Hematopoietic multipotent progenitor cell treated with erythropoietin and hydrocortisone succinate and interleukin-3 and kit ligand, for 4 days (in vitro differentiated cells): Measurements from ENCODE around the gene TLE5.
"Not testable (repeated sequence)": the region's sequence is repeated elsewhere in the genome, so short reads cannot be mapped to it uniquely, and the experiment has no call there.

Source experiments
- DNase-seq: peaks from one replicate; pipeline ENCODE4 v3.0.0-alpha.2; 2015

The TLE5 gene

DNA sequence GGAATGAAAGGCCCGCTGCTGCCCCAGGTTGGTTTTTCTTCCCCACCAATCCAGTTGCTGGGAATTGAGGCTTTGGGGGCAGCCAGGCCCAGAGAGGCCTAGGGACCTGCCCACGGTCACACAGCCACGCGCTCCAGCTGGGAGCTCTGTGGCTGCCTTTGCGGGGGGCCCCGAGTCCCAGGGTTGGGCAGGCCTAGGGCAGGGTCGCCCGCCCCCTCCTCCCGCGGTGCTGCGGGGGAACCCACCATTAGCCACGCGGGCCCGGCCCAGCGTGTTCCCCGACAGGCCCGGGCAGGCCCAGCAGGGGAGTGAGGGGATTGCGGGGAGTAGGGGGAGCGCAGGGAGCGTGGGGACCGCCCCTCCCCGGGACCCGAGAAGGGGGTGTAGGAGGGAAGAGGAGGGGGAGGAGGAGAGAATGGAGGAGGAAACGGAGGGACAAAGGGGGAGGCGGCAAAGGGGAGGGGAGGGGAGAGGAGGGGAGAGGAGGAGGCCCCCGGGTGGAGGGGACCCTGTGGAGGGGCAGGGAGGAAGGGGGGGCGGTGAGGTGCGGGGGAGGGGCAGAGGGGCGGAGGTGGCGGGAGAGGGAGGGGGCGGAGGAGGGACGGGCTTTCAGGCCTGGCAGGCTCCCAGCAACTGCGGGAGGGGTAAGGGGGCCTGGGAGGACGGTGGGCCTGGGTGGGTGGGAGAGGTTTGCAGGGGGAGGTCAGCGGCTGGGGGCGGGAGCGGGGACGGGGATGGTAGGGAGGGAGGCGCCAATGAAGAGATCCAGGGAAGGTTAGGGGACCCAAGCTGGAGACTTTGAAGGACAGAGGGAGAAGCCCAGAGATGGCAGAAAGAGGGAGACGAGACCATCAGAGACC lies 20.3 kb downstream of the TLE5 start:
- DNase-seq: no peak

DNA sequence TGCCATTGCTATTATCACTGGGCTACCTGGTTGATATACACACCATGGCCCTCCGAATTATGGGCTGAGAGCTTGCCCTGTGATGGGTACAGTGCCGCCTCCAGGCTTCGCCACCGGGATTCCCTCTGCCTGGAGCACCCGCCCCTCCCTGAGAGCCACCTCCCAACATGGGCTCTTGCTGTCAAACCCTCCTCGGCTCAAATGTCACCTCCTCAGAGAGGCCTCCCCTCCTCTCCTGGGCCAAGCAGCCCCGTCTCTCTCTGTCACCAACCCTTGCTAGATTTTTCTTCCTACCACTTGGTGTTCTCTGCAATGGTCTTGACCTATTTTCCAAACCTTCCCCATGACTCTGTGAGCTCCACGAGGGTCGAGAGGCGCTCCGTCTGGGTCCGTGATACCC lies 21.0 kb downstream of the TLE5 start:
- no peak for DNase-seq

DNA sequence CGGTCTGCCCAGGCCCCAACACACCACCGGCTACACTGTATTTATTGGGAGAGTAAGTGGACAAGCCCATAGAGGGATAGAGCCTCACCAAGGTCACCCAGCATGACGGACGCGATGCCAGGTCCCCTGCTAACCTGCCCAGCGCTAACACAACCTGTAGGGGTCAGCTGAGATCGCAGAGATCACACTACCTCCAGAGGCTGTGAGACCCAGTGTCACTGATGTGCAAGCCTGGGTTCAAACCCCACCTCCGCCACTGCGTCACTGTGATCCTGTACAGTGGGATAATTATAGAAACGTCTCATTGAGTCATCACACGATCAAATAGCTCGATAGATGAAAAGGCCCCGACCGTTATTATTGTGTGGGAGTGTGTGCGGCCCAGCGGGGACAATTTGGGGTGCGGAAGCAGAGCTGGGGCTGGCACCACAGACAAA lies 22.6 kb downstream of the TLE5 start:
- DNase-seq: no peak

DNA sequence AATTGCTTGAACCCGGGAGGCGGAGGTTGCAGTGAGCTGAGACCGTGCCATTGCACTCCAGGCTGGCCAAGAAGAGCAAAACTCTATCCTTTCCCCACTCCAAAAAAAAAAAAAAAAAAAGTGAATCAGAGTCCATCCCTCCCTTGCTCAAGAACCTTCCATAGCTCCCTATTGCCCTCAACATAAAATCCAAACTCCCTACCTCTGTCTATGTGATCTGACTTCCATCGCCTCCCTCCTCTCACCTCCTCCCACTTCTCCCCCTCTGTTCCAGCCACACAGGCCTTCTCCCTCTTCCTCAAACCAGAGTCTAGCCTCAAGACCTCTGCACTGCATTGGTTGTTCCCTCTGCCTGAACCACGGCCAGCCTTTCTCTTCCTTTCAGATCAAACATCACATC lies 23.2 kb downstream of the TLE5 start:
- no peak for DNase-seq

DNA sequence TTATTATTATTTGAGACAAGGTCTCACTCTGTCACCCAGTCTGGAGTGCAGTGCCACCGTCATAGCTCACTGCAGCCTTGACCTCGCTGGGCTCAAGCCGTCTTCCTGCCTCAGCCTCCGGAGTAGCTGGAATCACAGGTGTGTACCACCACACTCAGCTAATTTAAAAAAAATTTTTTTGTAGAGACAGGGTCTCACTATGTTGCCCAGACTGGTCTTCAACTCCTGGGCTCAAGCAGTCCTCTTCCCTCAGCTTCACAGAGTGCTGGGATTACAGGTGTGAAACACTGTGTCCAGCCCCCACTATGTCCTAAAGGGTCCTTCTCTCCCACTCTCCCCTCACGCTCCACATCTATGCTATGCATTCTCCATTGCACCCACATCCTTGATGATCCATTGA lies 24.1 kb downstream of the TLE5 start:
- no peak for DNase-seq

DNA sequence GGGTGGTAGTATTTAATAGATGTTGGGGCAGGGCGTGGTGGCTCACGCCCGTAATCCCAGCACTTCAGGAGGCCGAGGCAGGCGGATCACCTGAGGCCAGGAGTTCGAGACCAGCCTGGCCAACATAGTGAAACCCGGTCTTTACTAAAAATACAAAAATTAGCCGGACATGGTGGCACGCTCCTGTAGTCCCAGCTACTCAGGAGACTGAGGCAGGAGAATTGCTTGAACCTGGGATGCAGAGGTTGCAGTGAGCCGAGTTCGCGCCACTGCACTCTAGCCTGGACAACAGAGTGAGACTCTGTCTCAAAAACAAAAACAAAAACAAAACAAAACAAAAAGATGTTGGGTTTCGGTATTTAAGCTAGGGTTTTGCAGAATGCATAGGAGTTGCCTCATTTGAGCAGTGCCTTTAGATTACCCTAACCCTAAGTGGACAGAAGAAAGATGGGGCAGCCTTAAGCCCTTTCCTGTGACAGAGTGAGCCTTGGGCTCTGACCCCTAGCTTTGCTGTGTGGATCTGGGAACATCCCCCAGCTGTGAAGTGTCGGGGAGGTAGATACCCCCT lies 25.2 kb downstream of the TLE5 start:
- not testable (repeated sequence) for DNase-seq

DNA sequence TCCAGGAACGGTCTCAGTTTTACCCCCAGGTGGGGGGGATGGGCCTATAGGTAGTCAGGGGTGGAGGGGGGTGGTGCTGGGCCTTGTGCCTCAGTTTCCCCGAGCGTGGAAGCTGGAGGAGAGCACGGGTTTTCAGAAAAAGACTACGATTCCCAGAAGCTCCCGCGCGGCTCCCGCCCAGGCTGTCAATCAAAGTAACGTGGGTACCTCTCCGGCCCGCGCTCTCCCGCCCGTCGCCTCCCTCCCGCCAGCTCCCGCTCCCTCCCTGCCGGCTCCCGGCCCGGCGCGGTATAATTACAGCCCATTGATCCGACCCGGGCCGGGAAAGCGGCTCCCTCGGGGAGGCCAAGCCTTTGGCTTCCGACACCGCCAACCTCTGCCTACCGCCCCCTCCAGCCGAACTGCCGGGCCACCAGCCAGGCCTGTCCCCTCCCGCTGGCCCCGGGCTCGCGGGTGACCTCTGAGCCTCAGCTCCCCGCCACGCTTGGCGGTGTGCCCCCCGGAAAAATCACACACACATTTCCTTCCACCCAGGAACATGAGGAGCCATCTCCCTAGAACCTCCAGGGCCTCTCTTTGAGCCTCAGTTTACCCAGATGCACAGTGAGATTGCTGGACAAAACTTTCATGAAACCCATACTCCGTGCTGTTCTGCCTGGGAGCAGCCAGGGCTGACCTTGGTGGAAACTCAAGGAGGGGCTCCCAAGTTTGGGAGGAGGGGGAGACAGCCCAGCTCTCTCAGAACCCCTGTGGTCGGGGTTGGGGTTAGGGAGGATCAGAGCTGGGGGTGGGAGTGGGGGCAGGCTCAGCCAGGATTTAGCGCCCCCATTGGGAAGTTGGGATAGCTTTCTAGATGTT lies 25.9 kb downstream of the TLE5 start:
- DNase-seq: peak; percentile 95

DNA sequence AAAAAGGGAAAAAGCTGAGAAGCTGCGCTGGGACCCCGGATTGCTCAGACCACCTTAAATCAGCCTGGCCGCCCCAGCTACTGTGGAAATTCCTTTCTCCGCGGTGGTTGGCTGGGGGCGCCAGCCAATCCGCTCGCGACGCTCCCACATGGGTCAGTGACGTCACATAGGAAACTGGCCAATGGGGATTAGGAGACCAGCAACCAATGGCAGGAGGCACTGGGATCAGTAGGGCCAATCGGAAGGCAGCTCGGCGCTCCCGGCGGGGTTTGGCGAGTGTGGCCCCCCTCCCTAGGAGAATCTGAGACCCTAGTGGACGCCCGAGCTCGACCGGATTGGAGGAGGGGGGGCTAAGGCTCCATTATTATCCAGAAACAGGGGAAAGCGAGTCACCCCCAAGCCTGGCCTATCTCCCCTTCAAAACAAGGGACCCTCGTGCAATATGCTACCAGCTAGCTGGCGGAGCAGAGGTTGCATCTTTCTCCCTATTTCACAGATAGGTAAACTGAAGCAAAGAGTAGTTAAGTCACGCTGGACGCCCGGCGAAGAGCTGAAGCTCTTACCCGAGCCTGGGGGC lies 26.7 kb downstream of the TLE5 start:
- peak; percentile 99 for DNase-seq

DNA sequence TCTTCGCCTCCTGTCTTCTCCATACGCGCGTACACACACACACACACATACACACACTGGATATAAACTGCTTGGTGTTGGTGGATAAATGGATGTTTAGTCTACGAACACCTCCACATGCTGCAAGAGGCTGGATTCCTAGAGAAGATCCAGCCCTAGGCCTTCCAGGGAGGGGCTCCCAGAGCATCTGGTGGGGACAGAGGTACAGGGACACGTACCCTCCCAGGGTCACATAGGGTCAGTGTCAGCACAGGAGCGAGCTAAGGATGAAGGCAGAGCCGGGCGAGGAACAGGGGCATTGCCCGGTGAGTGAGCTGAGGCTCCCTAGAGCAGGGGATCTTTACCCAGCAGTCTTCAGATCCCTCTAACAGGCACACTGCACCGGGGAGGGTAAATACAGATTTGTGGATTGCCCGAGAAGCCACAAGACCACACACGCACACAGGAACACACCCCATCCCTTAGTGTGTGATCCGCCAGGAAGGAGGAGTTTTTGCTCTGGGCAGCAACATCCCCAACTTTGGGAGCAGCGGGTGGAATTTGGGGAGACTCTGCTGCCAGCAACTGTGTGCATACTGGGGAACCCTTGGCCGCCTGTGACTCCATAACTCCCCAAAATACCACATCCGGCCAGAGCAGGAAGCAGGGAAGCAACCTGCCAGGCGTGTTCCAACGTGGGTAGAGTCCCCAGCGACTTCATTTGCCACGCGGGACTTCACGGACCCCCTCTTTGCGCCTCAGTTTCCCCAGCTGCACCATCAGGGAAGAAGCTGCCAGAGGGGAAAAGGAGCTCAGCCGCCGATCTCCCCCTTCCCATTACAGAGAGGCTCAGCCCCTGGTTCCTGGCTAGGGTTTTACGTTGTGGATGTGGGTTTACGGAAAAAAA lies 27.4 kb downstream of the TLE5 start:
- DNase-seq: peak; percentile 66

DNA sequence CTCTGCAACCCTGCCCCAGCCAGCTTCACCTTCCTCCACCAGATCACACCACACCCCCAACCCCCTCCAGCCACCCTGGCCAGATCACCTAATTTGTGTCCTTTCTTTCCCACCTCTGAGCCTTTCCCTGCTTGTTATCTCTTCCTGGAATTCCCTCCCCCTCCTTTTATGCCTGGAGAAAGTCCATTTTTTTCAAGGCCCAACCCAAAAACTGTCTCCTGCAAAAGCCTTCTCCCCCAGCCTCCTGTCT lies 28.0 kb downstream of the TLE5 start:
- DNase-seq: no peak

DNA sequence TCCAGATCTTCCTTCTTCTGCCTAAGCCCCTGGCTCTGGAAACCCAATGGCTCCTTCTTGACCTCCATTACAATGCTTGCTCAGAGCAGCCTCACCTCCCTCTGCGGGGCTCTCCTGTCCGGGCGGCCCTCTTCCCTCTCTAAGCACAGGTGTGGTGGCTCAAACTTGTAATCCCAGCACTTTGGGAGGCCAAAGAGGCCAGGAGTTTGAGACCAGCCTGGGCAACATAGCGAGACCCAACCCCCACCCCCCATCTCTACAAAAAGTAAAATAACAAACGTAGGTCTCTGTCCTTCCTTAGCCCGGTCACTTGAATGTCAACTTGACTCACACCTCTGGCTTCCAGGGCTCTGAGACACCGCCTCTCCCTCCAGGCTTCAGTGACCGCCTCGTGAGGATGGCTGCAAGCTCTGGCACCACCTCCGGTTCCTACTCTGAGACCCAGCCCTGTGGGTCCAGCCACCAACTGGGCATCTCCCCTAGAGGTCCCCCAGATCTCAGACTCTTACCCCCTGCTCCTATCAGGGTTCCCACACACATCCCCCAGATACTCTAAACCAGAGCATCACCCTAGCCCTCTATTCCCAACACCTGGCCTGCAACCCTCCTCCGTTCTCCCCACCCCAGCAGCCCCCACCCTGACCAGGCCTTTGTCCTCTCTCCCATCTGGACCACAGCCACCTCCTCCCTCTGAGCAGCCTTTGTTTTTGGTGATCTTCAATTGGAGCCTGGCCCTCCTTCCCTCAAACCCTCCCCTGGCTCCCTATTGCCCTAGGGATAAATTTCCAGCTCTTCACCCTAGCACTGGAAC lies 28.5 kb downstream of the TLE5 start:
- DNase-seq: no peak

DNA sequence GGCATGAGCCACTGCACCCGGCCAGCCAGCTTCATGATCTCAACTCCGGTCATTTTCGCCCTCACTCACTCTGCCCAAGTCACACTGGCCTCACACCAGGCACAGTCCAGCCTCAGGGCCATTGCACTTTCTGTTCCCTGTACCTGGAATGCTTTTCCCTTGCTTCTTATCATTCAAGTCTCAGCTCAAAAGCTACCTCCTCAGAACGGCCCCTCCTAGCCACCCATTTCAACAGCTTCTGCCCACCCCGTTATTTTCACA lies 30.8 kb downstream of the TLE5 start:
- no peak for DNase-seq

DNA sequence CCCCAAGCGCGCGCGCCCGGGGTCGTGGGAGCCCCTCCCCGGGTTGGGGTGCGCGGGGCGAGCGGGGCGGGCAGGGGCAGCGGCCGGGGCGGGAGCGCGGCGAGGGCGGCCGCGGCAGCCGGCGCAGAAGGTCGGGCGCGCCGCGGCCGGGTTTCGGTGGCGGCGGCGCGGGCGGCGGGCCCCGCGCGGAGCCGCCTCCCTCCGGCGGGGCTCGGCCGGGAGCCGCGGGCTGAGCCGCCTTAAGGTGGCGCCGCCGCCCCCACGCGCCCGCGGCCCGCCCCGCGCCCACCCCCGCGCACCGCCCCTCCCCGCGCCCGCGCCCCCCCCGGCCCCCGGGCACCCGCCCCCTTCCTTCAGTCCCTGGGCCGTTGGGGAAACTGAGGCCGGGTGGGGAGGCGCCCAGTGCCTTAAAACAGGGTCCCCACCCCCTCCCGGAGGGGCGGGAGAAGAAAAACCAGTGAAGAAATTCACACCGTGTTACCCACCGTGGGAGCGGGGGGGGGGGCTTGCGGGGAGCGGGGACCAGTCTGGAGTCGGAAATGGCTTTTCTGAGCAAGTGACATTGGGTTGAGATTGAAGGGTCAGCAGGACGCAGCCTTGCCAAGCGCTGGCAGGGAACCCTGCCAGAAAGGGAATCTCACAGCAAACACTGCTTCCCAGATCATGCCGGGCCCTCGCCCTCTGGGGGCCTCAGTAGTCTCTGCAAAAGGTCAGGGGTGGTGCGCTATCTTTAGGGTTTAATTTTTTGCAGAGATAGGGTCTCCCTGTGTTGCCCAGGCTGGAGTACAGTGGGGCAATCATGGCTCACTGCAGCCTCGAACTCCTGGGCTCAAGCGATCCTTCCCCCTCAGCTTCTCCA lies 33.0 kb downstream of the TLE5 start, which contains the start of gene TLE2:
Gene TLE2, minus strand, starts transcription at position 216 of the 859 bp plus-strand sequence. CDS start 376 bp downstream, outside the sequence.
- no peak for DNase-seq

DNA sequence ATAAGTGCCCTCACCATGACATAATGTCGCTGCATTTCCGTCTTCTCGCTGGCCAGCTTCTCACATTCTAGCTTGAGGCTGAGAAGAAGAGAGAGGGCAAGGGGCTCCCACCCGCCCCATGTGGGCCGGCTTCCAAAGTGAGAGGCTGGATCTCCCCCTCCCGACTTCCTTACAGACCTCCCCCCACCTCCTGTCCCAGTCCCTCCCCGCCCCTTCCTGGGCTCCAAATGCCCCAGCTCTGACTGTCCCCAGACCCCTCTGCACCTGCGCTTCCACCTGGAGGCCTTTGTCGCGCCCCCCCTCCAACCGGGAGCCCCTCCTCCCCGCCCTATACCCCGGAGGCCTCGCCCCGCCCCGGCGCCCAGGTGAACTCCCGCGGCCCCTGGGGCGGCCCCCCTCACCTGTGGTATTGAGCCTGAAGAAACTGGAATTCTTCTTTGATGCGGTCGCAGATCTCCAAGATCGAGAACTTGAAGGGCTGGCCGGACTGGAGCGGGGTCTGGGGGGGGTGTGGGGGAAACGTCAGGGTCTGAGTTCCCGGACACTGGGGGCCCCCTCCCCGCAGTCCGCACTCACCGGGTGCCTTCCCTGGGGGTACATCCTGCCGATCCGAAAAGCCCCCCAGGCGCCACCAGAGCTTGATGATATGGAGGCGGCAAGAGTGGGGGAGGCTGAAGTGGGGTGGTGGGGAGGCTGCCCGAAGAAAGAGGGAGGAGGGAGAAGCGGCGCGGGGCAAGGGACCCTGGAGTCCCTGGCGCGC lies 33.8 kb downstream of the TLE5 start:
- no peak for DNase-seq

DNA sequence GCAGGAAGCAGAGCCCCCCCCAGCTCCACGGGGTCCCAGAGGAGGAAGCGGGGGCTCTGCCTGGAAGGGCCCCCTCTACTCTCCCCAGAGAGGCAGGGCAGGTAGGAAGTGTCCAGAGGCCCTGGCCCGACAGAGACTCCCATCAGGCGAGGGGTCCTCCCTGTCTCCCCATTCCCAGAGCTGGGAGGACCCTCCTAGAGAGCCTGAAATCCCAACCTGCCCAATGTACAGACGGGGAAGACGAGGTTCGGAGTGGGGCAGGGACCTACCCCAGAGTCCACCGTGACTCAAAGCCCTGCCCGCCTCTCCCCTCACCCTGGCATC lies 34.4 kb downstream of the TLE5 start:
- DNase-seq: no peak

DNA sequence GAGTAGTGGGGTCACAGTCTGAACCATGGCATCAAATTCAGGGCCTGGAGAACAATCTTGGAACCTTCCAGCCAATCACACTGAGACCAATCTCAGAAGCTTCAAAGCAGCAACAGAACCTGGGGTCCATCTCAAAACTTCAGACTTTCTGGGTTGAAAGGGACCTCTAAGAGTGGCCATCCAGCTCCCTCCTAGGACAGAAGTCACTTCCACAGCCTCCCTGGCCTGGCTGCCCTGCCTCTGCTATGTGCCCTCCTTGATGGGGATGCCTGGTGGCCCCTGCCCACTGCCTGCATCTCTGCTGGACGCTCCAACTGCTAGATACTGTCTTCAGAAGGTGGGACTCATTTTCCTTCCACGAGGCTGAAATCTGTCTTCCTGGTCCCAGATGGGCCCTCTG lies 35.0 kb downstream of the TLE5 start:
- DNase-seq: no peak

DNA sequence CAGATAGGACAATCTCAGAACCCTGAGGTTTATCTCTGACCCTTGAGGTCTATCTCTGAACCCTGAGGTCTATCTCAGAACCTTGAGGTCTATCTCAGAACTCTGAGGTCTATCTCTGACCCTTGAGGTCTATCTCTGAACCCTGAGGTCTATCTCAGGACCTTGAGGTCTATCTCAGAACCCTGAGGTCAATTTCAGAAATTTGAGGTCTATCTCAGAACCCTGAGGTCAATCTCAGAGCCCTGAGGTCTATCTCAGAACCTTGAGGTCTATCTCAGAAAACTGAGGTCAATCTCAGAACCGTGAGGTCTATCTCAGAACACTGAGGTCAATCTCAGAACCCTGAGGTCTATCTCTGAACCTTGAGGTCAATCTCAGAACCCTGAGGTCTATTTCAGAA lies 35.5 kb downstream of the TLE5 start:
- DNase-seq: no peak

DNA sequence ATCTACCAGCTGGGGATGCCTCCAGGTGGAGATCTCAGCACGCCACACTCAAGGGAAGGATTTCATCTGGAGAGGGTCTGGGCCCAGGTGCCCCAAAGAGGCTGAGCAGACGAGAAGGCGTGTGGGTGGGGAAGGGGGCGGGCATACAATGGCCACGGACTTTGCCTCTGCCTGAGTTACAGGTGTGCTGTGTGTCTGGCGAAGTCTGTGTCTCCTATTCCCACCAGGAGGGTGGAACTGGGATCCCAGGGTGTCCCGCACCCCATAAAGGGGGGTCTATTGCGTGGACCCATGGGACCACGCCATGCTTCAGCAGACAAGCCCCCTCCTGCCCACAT lies 36.8 kb downstream of the TLE5 start:
- DNase-seq: no peak

DNA sequence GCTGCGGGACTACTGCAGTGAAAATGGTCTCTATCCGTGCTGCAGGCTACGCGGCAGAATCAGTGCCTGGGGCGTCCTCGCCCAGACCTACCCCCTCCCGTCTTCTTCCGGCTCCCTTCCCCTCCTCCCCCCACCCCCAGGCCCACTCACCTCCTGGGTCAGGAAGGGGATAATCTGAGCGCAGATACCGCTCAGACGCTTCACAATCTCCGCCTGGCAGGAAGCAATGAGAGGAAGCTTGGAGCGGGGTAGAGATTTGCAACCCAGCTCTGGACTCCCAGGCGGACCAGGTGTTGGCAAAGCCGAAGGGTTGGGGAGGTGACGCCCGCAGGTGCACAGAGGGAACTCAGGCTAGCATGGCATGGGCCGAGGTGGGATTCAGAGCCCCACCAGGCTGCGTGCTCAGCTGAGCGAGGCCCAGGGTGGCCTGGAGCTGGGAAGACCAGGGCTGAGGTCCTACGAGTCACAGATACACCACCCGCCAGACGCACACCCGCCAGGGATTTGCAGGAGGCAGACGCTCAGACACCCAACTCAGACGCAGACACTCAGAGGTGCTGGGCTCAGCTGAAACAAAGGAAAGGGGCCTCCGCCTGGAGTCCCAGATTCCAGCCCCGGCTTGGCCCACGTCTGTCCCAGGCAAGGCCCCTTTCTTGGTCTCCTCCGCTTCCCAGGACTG lies 37.3 kb downstream of the TLE5 start:
- DNase-seq: no peak

DNA sequence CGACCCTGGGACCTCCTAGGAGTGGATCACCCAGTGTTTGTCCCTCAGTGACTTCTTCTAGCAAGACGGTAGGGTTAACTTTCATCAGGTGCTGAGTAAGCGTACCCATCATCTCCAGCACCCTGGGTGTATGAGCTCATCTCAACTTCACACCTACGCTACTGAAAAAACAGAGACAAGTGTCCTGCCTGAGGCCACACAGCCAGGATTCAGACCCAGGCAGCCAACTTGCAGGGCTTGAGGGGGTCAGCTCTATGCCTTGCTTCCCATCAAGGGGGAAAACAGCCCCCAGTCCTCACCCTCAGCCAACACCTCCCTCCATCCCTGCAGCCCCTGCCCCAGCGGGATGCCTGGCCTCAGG lies 37.8 kb downstream of the TLE5 start:
- DNase-seq: no peak
